Effector memory CD8-positive, alpha-beta T cell (primary cell): ENCODE results near the gene NFATC2.
A peak's percentile ranks its signal among the peaks of the same experiment; 100 is the strongest.
"Not testable (repeated sequence)": the region's sequence is repeated elsewhere in the genome, so short reads cannot be mapped to it uniquely, and the experiment has no call there.

Experiments used
- ATAC-seq: fragments of 150-1000 bp; cut with Tn5 transposase; replicated peaks from 2 replicates; pipeline ENCODE4 v1.10.0; 2021; ENCODE audit warnings: mild to moderate bottlenecking, moderate library complexity
- DNase-seq, 3 experiments: peaks; one replicate each; pipeline ENCODE4 v3.0.0; 2021
- H3K27ac Mint-ChIP-seq, 2 donors: one replicate each; pipeline ENCODE4 v1.8.0; 2022; ENCODE audit warnings: mild to moderate bottlenecking in 2 of 2, mixed read lengths in 2 of 2, moderate library complexity in 2 of 2
- H3K27me3 Mint-ChIP-seq, 2 donors: one replicate each; pipeline ENCODE4 v1.8.0; 2022; ENCODE audit warnings: mixed read lengths in 2 of 2
- H3K36me3 Mint-ChIP-seq: one replicate; pipeline ENCODE4 v1.8.0; 2022; ENCODE audit warnings: mild to moderate bottlenecking, moderate library complexity, mixed read lengths; ENCODE audit not compliant: insufficient read depth
- H3K4me1 Mint-ChIP-seq, 2 donors: one replicate each; pipeline ENCODE4 v1.8.0; 2022; ENCODE audit warnings: low read depth in 2 of 2, mixed read lengths in 2 of 2
- H3K4me3 Mint-ChIP-seq, 2 donors: one replicate each; pipeline ENCODE4 v1.8.0; 2022; ENCODE audit warnings: mild to moderate bottlenecking in 2 of 2, mixed read lengths in 2 of 2, moderate library complexity in 2 of 2
- H3K9me3 Mint-ChIP-seq, 2 donors: one replicate each; pipeline ENCODE4 v1.8.0; 2022; ENCODE audit warnings: mixed read lengths in 2 of 2

Gene NFATC2

DNA sequence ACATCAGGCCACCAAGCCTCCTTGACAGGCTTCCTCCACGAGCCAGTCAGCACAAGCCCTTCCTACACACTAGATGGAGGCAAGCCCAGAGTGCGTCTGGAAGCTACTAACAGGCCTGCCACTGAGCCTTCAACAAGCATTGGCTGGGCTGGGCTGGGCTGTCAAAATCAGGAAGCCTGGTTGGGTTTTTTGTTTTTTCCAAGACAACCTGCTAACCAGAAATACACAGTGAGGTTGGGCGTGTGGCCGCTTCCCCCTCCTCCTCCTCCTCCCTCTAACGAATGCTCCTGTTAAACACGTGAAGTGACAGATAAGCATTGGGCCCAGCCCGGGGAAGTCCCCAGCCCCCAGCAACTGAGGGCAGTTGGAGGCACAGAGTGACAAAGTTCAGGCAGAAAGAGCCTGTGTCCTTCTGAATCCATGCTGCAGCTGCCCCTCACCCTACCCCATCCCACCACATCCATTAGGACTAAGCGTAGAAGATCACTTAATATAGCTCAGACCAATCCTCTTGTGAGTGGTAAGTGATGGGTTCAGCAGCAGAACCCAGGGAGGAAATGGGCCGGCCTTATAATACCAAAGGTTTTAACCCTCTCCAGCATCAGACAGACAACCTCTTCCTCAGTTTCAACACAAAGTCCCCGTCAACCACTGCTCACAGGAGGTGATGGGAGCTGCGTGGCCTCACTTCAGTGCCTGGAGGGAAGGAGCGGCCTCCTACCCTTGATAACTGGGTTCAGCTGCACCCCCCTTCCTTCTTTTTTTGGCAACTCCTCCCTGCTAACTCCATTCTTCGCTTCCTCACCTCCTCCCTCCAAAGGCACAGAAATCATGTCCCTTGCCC, 1.1 kb downstream of the NFATC2 start:
- peak; percentile 83 to 86 (median 86) for DNase-seq
- Mint-ChIP-seq H3K9me3 (no peaks in the 10 kb centered on the region), H3K4me3 (peak overlapping the region; percentile 99), H3K27ac (peak overlapping the region; percentile 99 to 100), H3K36me3 (peaks cover 38% of the 10 kb centered on the region), H3K27me3 (no peaks in the 10 kb centered on the region), H3K4me1 (peaks cover 47 to 61% of the 10 kb centered on the region in 2 donors)
- peak; percentile 79 for ATAC-seq

DNA sequence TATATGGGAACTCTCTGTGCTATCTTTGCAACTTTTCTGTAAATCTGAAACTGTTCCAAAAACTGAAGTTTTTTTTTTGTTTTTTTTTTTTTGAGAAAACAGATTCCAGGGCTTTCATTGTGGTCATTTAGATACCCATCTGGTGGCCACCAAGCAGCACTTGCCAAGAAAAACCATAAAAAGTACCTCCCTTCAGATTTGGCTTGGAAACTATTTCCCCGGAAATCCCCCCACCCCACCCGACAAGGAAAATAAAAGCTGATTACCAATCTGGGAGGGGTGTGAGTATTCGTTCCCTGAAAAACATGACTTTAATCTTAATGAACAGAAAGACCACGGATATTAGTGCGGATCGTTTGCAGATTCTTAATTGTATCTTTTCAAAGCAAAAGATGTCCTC, 1.9 kb downstream of the NFATC2 start:
- Mint-ChIP-seq H3K27me3 (no peaks in the 10 kb centered on the region), H3K4me3 (peak overlapping the region; percentile 99), H3K36me3 (peaks cover 43% of the 10 kb centered on the region), H3K27ac (peak overlapping the region; percentile 99 to 100), H3K4me1 (peaks cover 54 to 68% of the 10 kb centered on the region in 2 donors), H3K9me3 (no peaks in the 10 kb centered on the region)
- DNase-seq (no peak), ATAC-seq (no peak)

DNA sequence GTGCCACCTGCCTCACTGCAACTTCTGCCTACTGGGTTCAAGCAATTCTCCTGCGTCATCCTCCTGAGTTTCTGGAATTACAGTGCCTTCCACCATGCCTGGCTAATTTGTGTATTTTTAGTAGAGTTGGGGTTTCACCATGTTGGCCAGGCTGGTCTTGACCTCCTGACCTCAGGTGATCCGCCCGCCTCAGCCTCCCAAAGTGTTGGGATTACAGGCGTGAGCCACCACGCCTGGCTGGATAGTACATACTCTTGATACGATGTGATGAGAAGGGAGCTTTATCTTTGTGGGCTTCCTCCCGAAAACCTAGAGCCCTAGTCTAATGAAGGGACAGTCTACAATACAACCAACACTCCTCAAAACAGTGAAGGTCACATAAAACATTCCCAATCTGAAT, 2.4 kb downstream of the NFATC2 start:
- not testable (repeated sequence) for H3K9me3 Mint-ChIP-seq, ATAC-seq, DNase-seq, H3K27me3 Mint-ChIP-seq
- peaks cover 59 to 73% of the 10 kb centered on the region in 2 donors for H3K4me1 Mint-ChIP-seq
- H3K4me3 Mint-ChIP-seq, result peak overlapping the region; percentile 99
- peaks cover 45% of the 10 kb centered on the region for H3K36me3 Mint-ChIP-seq
- H3K27ac Mint-ChIP-seq, result peak overlapping the region; percentile 99 to 100

DNA sequence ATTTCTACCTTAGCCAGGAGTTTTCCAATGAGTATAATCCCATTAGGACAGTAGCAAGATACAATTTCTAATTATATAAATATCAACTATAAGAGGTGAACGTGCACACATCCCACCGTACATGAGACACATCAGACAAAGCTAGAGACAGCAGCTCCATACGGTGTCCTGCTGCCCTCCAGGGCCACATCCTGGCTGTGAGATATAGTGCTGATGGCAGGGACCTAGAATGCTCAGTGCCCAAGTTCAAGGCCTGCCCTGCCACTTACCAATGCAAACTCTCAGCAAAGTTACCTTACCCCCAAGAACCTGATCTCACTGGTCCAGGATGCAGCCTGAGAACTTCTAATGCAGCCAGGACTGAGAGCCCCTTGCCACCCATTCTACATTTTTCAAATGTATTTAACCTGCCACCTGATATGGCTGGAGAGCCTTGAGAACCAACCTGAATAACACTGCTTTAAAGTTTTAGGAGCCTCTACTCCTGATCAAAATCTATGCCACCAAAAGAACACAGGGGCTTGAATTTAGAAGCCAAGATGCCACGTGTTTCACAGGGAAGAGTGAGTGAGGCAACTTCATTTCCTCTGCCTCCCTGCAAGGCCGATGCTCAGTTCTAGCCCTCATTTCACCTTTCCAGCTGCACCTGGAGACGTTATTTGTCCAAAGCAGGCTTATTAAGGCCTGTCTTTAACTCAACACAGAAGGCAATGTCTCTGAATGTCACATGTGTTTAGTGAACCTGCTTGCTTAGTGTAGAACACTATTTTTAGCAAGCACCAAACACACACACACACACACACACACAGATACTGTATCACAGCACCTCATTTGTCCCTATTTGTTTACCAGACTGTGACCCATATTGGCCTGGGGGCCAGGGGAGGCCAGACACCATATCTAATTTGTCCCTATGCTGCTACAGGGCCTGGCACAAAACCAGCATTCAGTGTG, 6.1 kb downstream of the NFATC2 start:
- no peak for ATAC-seq

DNA sequence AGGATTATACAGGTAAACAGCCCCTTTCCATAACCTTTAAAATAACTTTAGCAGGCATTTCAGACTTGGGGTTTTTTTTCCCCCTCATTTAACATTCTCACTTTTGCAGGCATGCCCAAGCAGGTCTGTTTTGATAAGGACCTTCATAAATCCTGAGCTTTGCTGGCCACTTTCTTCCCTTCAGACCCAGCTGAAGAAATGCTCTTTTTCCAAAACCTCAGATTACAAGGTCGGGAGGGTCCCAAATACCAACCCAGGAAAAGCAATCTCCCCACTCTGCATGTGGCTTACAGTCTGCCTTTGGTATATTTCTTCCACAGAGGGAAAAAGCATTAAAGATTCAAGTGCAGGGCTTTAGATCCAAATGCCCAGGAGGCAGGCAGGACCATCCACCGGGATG, 6.8 kb downstream of the NFATC2 start:
- H3K27ac Mint-ChIP-seq, result peak overlapping the region; percentile 98 to 99
- H3K27me3 Mint-ChIP-seq, result no peaks in the 10 kb centered on the region
- peaks cover 72 to 91% of the 10 kb centered on the region in 2 donors for H3K4me1 Mint-ChIP-seq
- ATAC-seq, result no peak
- H3K36me3 Mint-ChIP-seq, result peaks cover 53% of the 10 kb centered on the region
- no peak for DNase-seq
- peak overlapping the region; percentile 69 to 99 for H3K4me3 Mint-ChIP-seq
- H3K9me3 Mint-ChIP-seq, result no peaks in the 10 kb centered on the region

More for the DNA sequence above, 6.1 kb downstream of the NFATC2 start:
- H3K27ac Mint-ChIP-seq, result peak overlapping the region; percentile 98 to 99
- no peaks in the 10 kb centered on the region for H3K27me3 Mint-ChIP-seq
- H3K9me3 Mint-ChIP-seq, result no peaks in the 10 kb centered on the region
- peaks cover 71 to 91% of the 10 kb centered on the region in 2 donors for H3K4me1 Mint-ChIP-seq
- peaks cover 52% of the 10 kb centered on the region for H3K36me3 Mint-ChIP-seq
- H3K4me3 Mint-ChIP-seq, result peak overlapping the region; percentile 69 to 99
- DNase-seq, result no peak

DNA sequence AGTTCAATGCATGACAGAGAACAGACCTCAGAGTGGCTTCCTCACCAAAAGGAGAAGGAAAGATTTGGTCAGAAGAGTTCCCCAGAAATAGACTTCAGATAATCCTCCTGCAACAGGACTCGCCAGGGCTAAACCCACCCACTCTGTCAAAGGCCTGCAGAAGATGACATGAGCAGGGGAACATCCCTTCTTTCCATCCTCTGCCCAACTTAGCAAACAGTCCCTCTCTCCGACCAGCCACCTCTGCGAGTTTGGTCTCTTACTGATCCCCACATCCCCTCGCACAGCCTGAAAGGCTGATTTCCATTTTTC, 7.5 kb downstream of the NFATC2 start:
- Mint-ChIP-seq H3K4me3 (peak overlapping the region; percentile 67 to 99), H3K27me3 (no peaks in the 10 kb centered on the region), H3K27ac (peak overlapping the region; percentile 98 to 99), H3K9me3 (no peaks in the 10 kb centered on the region), H3K4me1 (peaks cover 75 to 93% of the 10 kb centered on the region in 2 donors), H3K36me3 (peaks cover 58% of the 10 kb centered on the region)
- DNase-seq, result no peak
- no peak for ATAC-seq

DNA sequence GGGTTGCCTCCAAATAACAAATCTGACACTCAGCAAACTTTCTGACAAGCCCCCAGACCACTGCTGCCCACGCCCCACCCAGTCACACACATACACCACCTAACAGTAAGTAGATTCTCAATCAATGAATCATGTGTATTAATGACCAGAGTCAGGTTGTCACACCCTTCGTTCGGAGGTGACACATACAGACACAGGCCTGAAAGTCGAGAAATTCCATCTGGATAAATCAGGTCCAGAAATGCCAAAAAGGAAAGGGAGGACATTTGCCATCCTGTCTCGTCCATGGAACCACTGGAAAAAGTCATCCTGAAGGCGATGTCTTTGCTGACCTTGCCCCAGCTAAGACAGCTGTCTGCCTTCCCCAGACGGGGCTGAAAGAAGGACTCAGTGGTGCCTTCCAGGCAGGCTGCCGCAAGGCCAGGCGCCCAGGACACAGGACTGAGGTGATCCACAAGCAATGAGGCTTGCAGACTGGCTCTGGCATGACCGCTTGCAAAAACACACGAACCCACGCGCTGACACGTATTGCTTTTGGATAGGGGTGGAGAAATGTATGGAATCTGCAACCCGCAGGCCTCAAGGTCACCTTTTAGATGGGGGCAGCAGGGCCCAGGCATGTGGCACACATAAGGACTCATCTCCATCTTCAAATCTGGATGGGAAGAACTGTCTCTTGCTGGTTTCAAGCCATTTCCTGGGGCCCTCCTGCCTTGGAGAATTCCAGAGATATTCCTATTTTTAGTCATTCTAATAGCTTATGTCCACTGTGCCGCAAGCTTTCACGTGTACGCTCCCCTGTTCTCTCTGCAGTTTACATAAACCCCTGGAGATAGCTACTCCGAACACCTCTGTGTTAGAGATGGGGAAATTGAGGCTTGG, 9.0 kb downstream of the NFATC2 start:
- Mint-ChIP-seq H3K27ac (peak overlapping the region; percentile 98 to 99), H3K4me1 (peaks cover 74 to 93% of the 10 kb centered on the region in 2 donors), H3K36me3 (peaks cover 63% of the 10 kb centered on the region), H3K4me3 (peak overlapping the region; percentile 61 to 82), H3K27me3 (no peaks in the 10 kb centered on the region), H3K9me3 (no peaks in the 10 kb centered on the region)
- ATAC-seq, result no peak
- DNase-seq, result no peak

DNA sequence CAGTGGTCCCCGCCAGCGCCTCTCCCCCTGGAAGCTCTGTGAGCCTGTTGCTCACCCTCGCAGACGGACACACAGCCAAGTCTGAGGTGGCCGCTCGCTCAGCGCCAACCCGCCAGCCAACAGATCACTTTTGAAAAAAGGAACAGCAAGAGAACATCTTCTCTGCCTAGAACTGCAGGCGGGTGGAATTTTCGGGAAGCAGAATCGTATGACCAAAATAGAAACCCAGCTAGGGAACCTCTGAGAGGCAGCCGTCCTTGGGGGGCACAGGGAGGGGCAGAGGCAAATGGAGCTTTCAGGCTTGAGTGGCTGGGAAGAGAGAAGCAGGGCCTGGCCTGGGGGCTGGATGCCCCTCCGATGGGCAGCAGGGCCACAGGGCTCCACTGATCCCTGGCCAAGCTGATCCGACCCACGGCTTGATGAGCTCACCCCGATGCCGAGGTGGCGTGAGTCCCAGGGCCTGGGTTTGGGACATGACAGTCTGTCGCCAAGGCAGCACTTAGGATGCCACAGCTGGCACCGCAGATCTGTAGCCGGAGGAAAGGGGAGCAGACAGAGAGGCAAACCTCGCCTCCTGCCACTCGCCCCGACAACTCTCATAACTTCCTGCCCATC, 9.8 kb downstream of the NFATC2 start:
- Mint-ChIP-seq H3K4me3 (peak overlapping the region; percentile 61 to 82), H3K4me1 (peaks cover 75 to 93% of the 10 kb centered on the region in 2 donors), H3K27me3 (no peaks in the 10 kb centered on the region), H3K9me3 (no peaks in the 10 kb centered on the region), H3K36me3 (peaks cover 57% of the 10 kb centered on the region), H3K27ac (peak overlapping the region; percentile 98 to 99)
- ATAC-seq, result peak; percentile 18
- peak; percentile 37 to 63 (median 44) for DNase-seq

DNA sequence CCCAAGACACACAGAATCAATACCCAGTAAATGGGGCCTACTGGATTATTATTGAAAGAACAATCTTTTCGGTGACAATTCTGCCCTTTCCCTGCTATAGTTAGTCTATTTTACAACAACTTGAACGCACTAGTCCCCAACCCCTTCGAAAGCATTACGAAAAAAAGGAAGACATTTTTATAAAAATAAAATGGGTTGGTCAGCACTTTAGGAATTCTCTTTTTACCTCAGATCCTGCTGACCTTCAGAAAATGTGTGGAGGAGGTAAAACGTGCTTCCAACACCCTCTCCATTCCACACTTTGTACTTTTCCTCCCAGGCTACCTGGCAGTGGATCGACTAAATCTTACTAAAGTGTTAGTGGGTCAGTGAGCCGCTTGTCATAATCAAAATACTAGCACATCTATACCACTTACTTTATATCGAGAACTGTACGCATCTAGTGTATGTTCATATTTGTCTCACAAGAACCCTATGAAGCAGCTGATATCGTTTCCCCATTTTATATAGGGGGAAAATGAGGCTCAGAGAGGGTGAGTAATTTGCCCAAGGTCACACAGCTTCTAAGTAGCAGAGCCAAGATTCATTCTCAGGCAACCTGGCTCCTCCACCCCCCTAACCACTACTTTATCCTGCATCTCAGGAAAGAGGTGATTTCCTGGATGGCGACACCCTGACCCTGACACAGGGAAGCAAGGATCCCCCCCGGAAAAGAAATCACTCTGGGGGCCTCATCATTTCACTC, 10.6 kb downstream of the NFATC2 start:
- DNase-seq (no peak), ATAC-seq (no peak)
- Mint-ChIP-seq H3K27me3 (no peaks in the 10 kb centered on the region), H3K4me1 (peaks cover 76 to 93% of the 10 kb centered on the region in 2 donors), H3K36me3 (peaks cover 62% of the 10 kb centered on the region), H3K27ac (peak overlapping the region; percentile 98 to 99), H3K4me3 (peak overlapping the region; percentile 61 to 82), H3K9me3 (no peaks in the 10 kb centered on the region)

DNA sequence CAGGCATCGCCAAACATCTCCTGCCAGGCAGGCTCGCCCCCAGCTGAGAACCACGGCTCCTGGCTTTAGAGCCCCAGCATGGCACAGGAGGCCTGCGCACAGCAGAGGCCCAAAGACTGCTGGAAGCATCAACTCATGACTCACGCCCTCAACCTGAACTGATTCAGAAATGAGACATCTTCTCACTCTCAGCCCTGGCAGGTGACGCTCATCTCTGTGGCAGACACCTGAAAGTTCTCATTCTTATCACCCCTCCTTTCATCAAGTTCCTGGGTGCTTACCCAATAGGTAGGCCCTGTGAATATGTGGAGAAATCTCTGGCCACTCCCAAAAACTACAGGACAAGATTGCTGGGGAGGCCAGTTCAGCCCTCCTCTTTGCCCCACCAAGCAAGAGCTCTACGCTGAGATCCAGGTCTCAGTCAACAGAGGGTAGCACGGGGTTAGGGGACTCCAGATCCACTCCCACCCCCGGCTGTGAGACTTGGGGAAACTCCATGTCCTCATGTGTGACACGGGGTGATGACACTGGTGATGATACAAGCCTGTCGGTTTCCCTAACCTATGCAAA, 11.3 kb downstream of the NFATC2 start:
- H3K9me3 Mint-ChIP-seq, result no peaks in the 10 kb centered on the region
- DNase-seq (peak; percentile 56 to 72 (median 56)), ATAC-seq (peak; percentile 59)
- H3K27ac Mint-ChIP-seq, result peak overlapping the region; percentile 98 to 99
- no peaks in the 10 kb centered on the region for H3K27me3 Mint-ChIP-seq
- H3K4me1 Mint-ChIP-seq, result peaks cover 75 to 93% of the 10 kb centered on the region in 2 donors
- peaks cover 55% of the 10 kb centered on the region for H3K36me3 Mint-ChIP-seq
- peak overlapping the region; percentile 61 to 82 for H3K4me3 Mint-ChIP-seq

DNA sequence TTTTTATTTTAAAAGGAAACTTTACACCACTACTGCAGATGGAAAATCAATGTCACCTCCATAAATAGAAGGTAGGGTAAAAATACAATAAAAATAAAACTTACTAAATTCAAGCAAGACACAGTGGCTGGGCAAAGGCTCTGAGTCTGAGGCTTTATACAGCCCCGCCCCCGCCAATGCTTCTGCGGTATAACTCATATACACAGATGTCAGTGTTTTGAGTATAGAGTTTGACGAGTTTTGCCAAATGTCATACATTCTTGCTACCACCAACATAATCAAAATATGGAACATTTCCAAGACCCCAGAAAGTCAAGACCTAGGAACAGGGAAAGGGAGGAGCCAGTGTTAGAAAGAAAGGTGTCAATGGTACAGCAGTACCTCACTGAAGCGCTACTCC, 12.8 kb downstream of the NFATC2 start:
- Mint-ChIP-seq H3K27ac (peak overlapping the region; percentile 98 to 99), H3K4me3 (peak overlapping the region; percentile 61 to 82), H3K27me3 (no peaks in the 10 kb centered on the region), H3K4me1 (peaks cover 76 to 94% of the 10 kb centered on the region in 2 donors), H3K36me3 (peaks cover 62% of the 10 kb centered on the region), H3K9me3 (no peaks in the 10 kb centered on the region)
- ATAC-seq (peak; percentile 39), DNase-seq (peak; percentile 51 to 69 (median 63))
